ENCODE measurements around the gene KLHDC3.
"Not testable (repeated sequence)": the region's sequence is repeated elsewhere in the genome, so short reads cannot be mapped to it uniquely, and the experiment has no call there.

Gene KLHDC3

GRCh38 chr6:43032326-43032725, 18.3 kb downstream of the KLHDC3 start:
- DNase-seq: no peak

- no peak for DNase-seq
Measured at GRCh38 chr6:43033496-43034189, 19.6 kb downstream of the KLHDC3 start.

- no peak for DNase-seq
Measured at GRCh38 chr6:43034190-43034525, 20.1 kb downstream of the KLHDC3 start.

- DNase-seq: no peak
Measured at GRCh38 chr6:43035495-43036194, 21.6 kb downstream of the KLHDC3 start.

GRCh38 chr6:43036712-43037111, 22.7 kb downstream of the KLHDC3 start:
- no peak for DNase-seq

- no peak for DNase-seq
Measured at GRCh38 chr6:43037197-43037596, 23.1 kb downstream of the KLHDC3 start.

- DNase-seq: no peak
Measured at GRCh38 chr6:43037706-43038105, 23.7 kb downstream of the KLHDC3 start.

GRCh38 chr6:43038727-43039126, 24.7 kb downstream of the KLHDC3 start:
- DNase-seq: no peak

GRCh38 chr6:43040542-43041257, 26.7 kb downstream of the KLHDC3 start:
- no peak for DNase-seq

- DNase-seq: not testable (repeated sequence)
Measured at GRCh38 chr6:43041475-43041874, 27.4 kb downstream of the KLHDC3 start.

GRCh38 chr6:43043310-43043709, 29.3 kb downstream of the KLHDC3 start:
- DNase-seq: no peak

GRCh38 chr6:43045371-43045930, 31.4 kb downstream of the KLHDC3 start:
- no peak for DNase-seq

GRCh38 chr6:43047998-43048397, 33.9 kb downstream of the KLHDC3 start:
- DNase-seq: no peak

- no peak for DNase-seq
Measured at GRCh38 chr6:43050981-43051380, 36.9 kb downstream of the KLHDC3 start.

- no peak for DNase-seq
Measured at GRCh38 chr6:43052225-43052841, 38.3 kb downstream of the KLHDC3 start.

GRCh38 chr6:43052842-43053544, 38.9 kb downstream of the KLHDC3 start:
- DNase-seq: no peak

- DNase-seq: no peak
Measured at GRCh38 chr6:43053545-43054205, 39.6 kb downstream of the KLHDC3 start, which contains the start of gene CUL7. CUL7 (minus strand) TSS chr6:43053851; CDS start chr6:43052788, 1,063 bp downstream.

GRCh38 chr6:43054206-43054943, 40.3 kb downstream of the KLHDC3 start:
- DNase-seq: no peak

GRCh38 chr6:43055966-43056365, 41.9 kb downstream of the KLHDC3 start:
- no peak for DNase-seq

GRCh38 chr6:43058531-43058930, 44.5 kb downstream of the KLHDC3 start:
- DNase-seq: no peak

Measured in cortex of kidney (tissue), 1 donor.